ENCODE measurements around the gene USP46. TPM values are rescaled to one million over a fixed set of nuclear protein-coding genes. Genes with fewer than 3 reads are reported as not detected.

Gene USP46
- total and polyA plus RNA-seq, 2 of the 8 experiments (the other 6 are each of a cell fraction or from before 2014, with no cell fraction given) = 10.6 to 62.4 TPM

- TF ChIP-seq, protein P1, sequence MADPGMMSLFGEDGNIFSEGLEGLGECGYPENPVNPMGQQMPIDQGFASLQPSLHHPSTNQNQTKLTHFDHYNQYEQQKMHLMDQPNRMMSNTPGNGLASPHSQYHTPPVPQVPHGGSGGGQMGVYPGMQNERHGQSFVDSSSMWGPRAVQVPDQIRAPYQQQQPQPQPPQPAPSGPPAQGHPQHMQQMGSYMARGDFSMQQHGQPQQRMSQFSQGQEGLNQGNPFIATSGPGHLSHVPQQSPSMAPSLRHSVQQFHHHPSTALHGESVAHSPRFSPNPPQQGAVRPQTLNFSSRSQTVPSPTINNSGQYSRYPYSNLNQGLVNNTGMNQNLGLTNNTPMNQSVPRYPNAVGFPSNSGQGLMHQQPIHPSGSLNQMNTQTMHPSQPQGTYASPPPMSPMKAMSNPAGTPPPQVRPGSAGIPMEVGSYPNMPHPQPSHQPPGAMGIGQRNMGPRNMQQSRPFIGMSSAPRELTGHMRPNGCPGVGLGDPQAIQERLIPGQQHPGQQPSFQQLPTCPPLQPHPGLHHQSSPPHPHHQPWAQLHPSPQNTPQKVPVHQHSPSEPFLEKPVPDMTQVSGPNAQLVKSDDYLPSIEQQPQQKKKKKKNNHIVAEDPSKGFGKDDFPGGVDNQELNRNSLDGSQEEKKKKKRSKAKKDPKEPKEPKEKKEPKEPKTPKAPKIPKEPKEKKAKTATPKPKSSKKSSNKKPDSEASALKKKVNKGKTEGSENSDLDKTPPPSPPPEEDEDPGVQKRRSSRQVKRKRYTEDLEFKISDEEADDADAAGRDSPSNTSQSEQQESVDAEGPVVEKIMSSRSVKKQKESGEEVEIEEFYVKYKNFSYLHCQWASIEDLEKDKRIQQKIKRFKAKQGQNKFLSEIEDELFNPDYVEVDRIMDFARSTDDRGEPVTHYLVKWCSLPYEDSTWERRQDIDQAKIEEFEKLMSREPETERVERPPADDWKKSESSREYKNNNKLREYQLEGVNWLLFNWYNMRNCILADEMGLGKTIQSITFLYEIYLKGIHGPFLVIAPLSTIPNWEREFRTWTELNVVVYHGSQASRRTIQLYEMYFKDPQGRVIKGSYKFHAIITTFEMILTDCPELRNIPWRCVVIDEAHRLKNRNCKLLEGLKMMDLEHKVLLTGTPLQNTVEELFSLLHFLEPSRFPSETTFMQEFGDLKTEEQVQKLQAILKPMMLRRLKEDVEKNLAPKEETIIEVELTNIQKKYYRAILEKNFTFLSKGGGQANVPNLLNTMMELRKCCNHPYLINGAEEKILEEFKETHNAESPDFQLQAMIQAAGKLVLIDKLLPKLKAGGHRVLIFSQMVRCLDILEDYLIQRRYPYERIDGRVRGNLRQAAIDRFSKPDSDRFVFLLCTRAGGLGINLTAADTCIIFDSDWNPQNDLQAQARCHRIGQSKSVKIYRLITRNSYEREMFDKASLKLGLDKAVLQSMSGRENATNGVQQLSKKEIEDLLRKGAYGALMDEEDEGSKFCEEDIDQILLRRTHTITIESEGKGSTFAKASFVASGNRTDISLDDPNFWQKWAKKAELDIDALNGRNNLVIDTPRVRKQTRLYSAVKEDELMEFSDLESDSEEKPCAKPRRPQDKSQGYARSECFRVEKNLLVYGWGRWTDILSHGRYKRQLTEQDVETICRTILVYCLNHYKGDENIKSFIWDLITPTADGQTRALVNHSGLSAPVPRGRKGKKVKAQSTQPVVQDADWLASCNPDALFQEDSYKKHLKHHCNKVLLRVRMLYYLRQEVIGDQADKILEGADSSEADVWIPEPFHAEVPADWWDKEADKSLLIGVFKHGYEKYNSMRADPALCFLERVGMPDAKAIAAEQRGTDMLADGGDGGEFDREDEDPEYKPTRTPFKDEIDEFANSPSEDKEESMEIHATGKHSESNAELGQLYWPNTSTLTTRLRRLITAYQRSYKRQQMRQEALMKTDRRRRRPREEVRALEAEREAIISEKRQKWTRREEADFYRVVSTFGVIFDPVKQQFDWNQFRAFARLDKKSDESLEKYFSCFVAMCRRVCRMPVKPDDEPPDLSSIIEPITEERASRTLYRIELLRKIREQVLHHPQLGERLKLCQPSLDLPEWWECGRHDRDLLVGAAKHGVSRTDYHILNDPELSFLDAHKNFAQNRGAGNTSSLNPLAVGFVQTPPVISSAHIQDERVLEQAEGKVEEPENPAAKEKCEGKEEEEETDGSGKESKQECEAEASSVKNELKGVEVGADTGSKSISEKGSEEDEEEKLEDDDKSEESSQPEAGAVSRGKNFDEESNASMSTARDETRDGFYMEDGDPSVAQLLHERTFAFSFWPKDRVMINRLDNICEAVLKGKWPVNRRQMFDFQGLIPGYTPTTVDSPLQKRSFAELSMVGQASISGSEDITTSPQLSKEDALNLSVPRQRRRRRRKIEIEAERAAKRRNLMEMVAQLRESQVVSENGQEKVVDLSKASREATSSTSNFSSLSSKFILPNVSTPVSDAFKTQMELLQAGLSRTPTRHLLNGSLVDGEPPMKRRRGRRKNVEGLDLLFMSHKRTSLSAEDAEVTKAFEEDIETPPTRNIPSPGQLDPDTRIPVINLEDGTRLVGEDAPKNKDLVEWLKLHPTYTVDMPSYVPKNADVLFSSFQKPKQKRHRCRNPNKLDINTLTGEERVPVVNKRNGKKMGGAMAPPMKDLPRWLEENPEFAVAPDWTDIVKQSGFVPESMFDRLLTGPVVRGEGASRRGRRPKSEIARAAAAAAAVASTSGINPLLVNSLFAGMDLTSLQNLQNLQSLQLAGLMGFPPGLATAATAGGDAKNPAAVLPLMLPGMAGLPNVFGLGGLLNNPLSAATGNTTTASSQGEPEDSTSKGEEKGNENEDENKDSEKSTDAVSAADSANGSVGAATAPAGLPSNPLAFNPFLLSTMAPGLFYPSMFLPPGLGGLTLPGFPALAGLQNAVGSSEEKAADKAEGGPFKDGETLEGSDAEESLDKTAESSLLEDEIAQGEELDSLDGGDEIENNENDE (IDR thresholded peaks at IDR 0.05; ENCODE audit: insufficient replicate concordance, low read length) = no peak
Measured at GRCh38 chr4:52670739-52671138, 11.6 kb upstream of the USP46 start (continued).
